Activated naive CD8-positive, alpha-beta T cell treated with anti-CD3 and anti-CD28 coated beads, Interleukin-2, amount 50 U/mL, for 24 hours (primary cell): ENCODE measurements around the gene GPRIN2.
"Not testable (repeated sequence)": the region's sequence is repeated elsewhere in the genome, so short reads cannot be mapped to it uniquely, and the experiment has no call there.

Experiments used
- ATAC-seq: fragments of 150-1000 bp; cut with Tn5 transposase; one replicate; pipeline ENCODE4 v1.10.0; 2021
- DNase-seq: peaks from one replicate; pipeline ENCODE4 v3.0.0; 2021
- H3K27ac Mint-ChIP-seq: one replicate; pipeline ENCODE4 v1.8.0; 2021; ENCODE audit warnings: mild to moderate bottlenecking, mixed read lengths
- H3K27me3 Mint-ChIP-seq: one replicate; pipeline ENCODE4 v1.8.0; 2021; ENCODE audit warnings: mixed read lengths
- H3K36me3 Mint-ChIP-seq: one replicate; pipeline ENCODE4 v1.8.0; 2021; ENCODE audit warnings: low read depth, mixed read lengths
- H3K4me1 Mint-ChIP-seq: one replicate; pipeline ENCODE4 v1.8.0; 2021; ENCODE audit warnings: mixed read lengths
- H3K4me3 Mint-ChIP-seq: one replicate; pipeline ENCODE4 v1.8.0; 2021; ENCODE audit warnings: mild to moderate bottlenecking, moderate library complexity, mixed read lengths
- H3K9me3 Mint-ChIP-seq: one replicate; pipeline ENCODE4 v1.8.0; 2021; ENCODE audit warnings: mixed read lengths

Gene GPRIN2

GRCh38 chr10:46578474-46579178 lies 22.2 kb upstream of the GPRIN2 start, which contains the start of gene SYT15:
Gene SYT15, plus strand, starts transcription at chr10:46579128. Its CDS starts 41 bp downstream, at chr10:46579169.
- H3K27me3 Mint-ChIP-seq, H3K27ac Mint-ChIP-seq, DNase-seq, H3K36me3 Mint-ChIP-seq, H3K4me3 Mint-ChIP-seq, ATAC-seq, H3K4me1 Mint-ChIP-seq, H3K9me3 Mint-ChIP-seq: not testable (repeated sequence)

- not testable (repeated sequence) for H3K27ac Mint-ChIP-seq, H3K9me3 Mint-ChIP-seq, H3K36me3 Mint-ChIP-seq, H3K4me3 Mint-ChIP-seq, H3K27me3 Mint-ChIP-seq, H3K4me1 Mint-ChIP-seq, ATAC-seq, DNase-seq
Measured at GRCh38 chr10:46577624-46578473, 21.4 kb upstream of the GPRIN2 start.

DNA sequence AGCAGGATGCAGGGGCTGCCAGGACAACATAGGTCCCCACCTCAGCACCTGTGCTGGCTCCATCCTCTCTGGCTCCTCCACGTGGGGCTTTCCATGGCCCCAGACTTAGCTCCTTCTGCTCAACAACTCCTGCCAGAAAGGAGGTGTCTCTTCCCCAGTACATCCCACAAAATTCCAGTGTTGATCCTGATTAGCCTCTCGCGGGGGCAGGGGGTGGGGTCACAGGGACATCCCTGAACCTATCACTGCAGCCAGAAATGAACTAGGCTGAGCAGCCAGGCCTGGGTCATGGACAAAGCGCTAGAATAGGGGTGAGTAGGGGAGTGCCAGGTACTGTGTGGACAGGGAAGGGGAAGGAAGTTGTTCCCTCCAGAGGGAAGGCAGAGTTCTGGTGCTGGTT lies 17.4 kb upstream of the GPRIN2 start:
- H3K4me3 Mint-ChIP-seq, DNase-seq, H3K27ac Mint-ChIP-seq, H3K4me1 Mint-ChIP-seq, H3K27me3 Mint-ChIP-seq, H3K9me3 Mint-ChIP-seq, H3K36me3 Mint-ChIP-seq, ATAC-seq: not testable (repeated sequence)

GRCh38 chr10:46573314-46573713 lies 16.9 kb upstream of the GPRIN2 start:
- not testable (repeated sequence) for H3K27me3 Mint-ChIP-seq, H3K9me3 Mint-ChIP-seq, H3K27ac Mint-ChIP-seq, ATAC-seq, H3K4me1 Mint-ChIP-seq, H3K36me3 Mint-ChIP-seq, DNase-seq, H3K4me3 Mint-ChIP-seq

GRCh38 chr10:46572765-46573164 lies 16.3 kb upstream of the GPRIN2 start:
- H3K4me3 Mint-ChIP-seq, H3K27me3 Mint-ChIP-seq, DNase-seq, H3K27ac Mint-ChIP-seq, H3K9me3 Mint-ChIP-seq, H3K36me3 Mint-ChIP-seq, H3K4me1 Mint-ChIP-seq, ATAC-seq: not testable (repeated sequence)

DNA sequence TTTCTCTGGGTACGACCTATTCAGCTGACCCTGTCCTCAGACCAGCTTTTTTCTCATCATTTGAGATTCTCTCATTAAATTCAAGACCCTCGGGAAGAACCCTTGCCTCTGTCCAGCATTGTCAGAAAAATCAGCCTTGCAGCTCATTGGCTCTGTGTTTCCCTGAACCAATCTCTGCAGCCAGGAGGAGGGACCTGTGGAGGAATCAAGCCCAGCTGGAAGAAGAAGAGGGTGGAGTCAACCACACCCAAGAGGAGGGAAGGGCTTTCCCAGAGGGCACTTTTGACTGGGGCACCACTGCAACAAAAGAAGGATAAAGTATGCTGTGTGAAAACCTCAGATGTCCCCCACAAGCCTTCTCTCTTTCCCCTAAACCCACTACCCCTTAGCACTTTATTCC lies 14.2 kb upstream of the GPRIN2 start:
- H3K36me3 Mint-ChIP-seq, ATAC-seq, H3K27ac Mint-ChIP-seq, H3K4me3 Mint-ChIP-seq, H3K9me3 Mint-ChIP-seq, H3K27me3 Mint-ChIP-seq, H3K4me1 Mint-ChIP-seq, DNase-seq: not testable (repeated sequence)

GRCh38 chr10:46567151-46567550 lies 10.7 kb upstream of the GPRIN2 start:
- not testable (repeated sequence) for H3K4me1 Mint-ChIP-seq, H3K27me3 Mint-ChIP-seq, H3K36me3 Mint-ChIP-seq, H3K27ac Mint-ChIP-seq, ATAC-seq, DNase-seq, H3K9me3 Mint-ChIP-seq, H3K4me3 Mint-ChIP-seq

DNA sequence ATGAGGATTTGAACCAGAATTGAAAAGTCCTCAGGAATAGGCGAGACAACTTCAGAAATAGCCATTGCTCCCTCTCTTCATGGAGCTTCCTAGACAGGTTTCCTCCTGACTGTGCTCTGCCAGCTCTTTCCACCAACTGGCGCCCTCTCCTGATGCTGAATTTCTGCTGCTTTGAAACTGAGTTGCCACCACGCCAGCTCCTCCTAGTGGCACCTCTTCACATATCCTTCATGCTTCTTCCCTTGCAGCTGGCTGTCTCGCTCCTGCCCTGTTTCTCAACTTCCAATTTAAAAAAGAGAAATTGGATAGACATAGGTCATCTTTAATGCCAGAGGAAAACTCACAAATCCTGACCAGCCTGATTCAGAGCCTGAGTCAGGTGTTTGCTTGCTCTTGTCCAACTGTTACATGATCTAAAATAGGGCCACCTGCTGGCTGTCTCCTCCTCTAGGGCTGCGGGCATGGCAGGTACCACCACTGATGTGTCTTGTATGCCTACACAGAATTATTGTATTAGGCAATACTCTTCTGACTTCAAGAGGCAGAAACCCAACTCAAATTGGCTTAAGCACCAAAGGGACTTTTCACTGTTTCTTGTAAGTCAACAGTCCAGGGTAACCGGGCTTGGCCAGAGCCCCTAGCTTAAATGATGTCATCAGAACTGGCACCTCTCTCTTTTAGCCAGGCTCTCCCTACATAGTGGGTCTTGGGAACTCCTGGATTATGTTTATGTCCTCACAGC lies 9.3 kb upstream of the GPRIN2 start:
- H3K27ac Mint-ChIP-seq, H3K4me1 Mint-ChIP-seq, H3K27me3 Mint-ChIP-seq, H3K36me3 Mint-ChIP-seq, H3K9me3 Mint-ChIP-seq, H3K4me3 Mint-ChIP-seq: not testable (repeated sequence)
- DNase-seq (peak; percentile 61), ATAC-seq (peak; percentile 80)

DNA sequence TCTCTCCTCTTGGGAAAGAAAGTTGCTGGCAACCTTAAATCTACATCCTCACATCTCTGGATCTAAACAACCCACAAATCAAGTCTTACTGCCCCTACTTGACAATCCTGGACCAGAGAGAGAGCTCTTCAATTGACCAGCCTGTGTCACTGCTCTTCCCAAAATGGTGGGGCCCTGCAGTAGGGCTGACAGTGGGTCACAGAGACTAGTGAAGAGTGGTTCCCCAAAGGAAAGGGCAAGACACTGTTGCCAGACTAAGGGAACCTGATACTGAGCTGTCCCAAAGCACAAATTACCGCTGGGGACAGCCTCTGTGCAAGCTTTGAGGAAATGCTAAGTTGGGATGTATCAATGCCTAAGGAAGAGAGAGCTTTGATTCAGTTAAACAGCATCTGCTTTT lies 4.5 kb upstream of the GPRIN2 start:
- Mint-ChIP-seq H3K27ac (no peak overlapping the region), H3K4me1 (peaks cover 3% of the 10 kb centered on the region), H3K9me3 (no peaks in the 10 kb centered on the region), H3K4me3 (no peak overlapping the region), H3K27me3 (peaks cover 3% of the 10 kb centered on the region), H3K36me3 (no peaks in the 10 kb centered on the region)
- no peak for DNase-seq
- ATAC-seq = no peak

DNA sequence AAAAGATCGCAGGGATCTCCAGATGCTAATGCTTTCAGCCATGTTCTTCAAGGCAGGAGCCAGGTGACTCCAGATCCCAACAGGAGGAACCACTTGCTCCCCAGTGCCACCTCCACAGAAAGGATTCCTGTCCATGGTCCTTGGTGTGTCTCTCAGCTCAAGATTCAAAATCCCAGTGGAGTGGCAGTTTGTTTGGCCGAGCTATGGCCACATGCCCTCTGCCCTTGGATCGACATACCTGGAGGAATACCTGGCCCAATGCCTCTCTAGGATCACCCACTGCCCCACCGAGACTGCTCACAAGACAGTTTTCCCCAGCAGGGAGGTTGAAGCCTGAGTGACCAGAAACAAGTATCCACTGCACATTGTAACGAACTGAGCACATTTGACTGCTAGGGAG lies 3.9 kb upstream of the GPRIN2 start:
- H3K4me1 Mint-ChIP-seq = peaks cover 3% of the 10 kb centered on the region
- H3K27ac Mint-ChIP-seq = no peak overlapping the region
- peaks cover 6% of the 10 kb centered on the region for H3K27me3 Mint-ChIP-seq
- ATAC-seq = no peak
- no peaks in the 10 kb centered on the region for H3K36me3 Mint-ChIP-seq
- DNase-seq = no peak
- H3K4me3 Mint-ChIP-seq = no peak overlapping the region
- no peaks in the 10 kb centered on the region for H3K9me3 Mint-ChIP-seq

DNA sequence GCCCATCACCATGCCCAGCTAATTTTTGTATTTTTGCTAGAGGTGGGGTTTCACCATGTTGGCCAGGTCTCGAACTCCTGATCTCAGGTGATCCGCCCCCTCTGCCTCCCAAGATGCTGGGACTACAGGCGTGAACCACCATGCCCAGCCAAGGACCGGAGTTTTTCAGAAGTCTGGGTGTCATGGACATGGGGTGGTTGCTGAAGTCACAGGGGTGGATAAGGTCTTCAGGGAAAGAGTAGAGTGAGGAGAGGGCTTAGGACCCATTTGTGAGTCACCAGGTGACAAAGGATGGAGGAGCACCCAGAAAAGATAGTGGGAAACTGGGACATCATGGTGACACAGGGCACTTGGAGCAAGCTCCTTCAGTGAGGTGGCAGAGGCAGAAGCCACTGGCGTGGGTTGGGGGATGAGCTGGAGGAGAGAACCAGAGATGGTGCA lies 2.8 kb upstream of the GPRIN2 start:
- no peaks in the 10 kb centered on the region for H3K36me3 Mint-ChIP-seq
- ATAC-seq (no peak), DNase-seq (no peak)
- H3K27ac Mint-ChIP-seq = no peak overlapping the region
- no peaks in the 10 kb centered on the region for H3K9me3 Mint-ChIP-seq
- H3K4me1 Mint-ChIP-seq = peaks cover 3% of the 10 kb centered on the region
- H3K27me3 Mint-ChIP-seq = peaks cover 6% of the 10 kb centered on the region
- no peak overlapping the region for H3K4me3 Mint-ChIP-seq

- no peaks in the 10 kb centered on the region for H3K36me3 Mint-ChIP-seq
- no peak overlapping the region for H3K4me3 Mint-ChIP-seq
- H3K27ac Mint-ChIP-seq = no peak overlapping the region
- no peak for DNase-seq
- no peak for ATAC-seq
- H3K4me1 Mint-ChIP-seq = peaks cover 3% of the 10 kb centered on the region
- peaks cover 6% of the 10 kb centered on the region for H3K27me3 Mint-ChIP-seq
- H3K9me3 Mint-ChIP-seq = no peaks in the 10 kb centered on the region
Measured at GRCh38 chr10:46558392-46559185, 2.1 kb upstream of the GPRIN2 start.

GRCh38 chr10:46558122-46558391 lies 1.6 kb upstream of the GPRIN2 start:
- no peak overlapping the region for H3K4me3 Mint-ChIP-seq
- no peaks in the 10 kb centered on the region for H3K9me3 Mint-ChIP-seq
- no peaks in the 10 kb centered on the region for H3K36me3 Mint-ChIP-seq
- H3K4me1 Mint-ChIP-seq = peaks cover 3% of the 10 kb centered on the region
- no peak for DNase-seq
- H3K27me3 Mint-ChIP-seq = peaks cover 6% of the 10 kb centered on the region
- no peak for ATAC-seq
- H3K27ac Mint-ChIP-seq = no peak overlapping the region

DNA sequence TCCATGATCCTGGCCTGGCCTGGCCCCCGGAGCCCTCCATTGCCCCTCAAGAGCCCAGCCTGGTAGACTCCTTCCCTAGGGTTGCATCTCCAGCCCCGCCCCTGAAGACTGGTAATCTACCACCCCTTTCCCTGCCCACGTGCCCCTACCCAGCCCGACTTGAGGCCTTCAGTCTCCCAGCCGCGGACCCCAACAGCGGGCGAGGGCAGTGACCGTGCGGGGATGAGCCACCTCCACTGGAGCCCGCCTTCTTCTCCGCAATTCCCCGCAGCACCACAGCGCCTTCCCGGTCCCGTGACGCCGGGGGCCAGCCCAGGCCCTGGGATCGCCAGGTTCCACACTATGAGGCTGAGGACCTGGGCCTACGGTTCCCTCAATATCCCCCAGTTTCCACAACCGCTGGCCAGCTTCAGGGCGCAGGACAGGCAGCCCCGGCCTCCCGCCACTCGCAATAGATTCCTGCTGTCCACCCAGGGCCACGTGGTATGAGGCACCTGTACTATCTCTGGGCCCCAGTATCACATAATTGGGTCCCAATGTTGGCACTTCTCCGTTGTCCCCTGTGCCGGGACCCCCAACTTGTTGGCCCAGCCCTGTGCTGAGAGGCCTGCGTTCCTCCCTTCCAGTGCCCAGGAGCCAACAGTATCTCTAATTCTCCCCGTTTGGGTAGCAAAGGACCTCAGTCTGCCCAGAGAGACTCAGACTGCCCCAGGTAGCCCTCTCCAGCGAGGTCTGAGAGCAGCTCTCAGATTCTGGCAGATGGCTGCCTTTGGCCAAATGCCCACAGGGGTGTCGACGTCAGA lies 1.1 kb upstream of the GPRIN2 start:
- peaks cover 6% of the 10 kb centered on the region for H3K27me3 Mint-ChIP-seq
- peak overlapping the region; percentile 53 for H3K4me3 Mint-ChIP-seq
- peak; percentile 2 for DNase-seq

More for the DNA sequence above, 1.1 kb upstream of the GPRIN2 start:
- Mint-ChIP-seq H3K36me3 (no peaks in the 10 kb centered on the region), H3K4me1 (peaks cover 3% of the 10 kb centered on the region), H3K9me3 (no peaks in the 10 kb centered on the region), H3K27ac (no peak overlapping the region)
- no peak for ATAC-seq
